H9 (cell line): ENCODE data around the gene RNU6-9. TPM values are rescaled to one million over a fixed set of nuclear protein-coding genes. Genes with fewer than 3 reads are reported as not detected.

Source experiments
- DNase-seq: peaks from one replicate; pipeline ENCODE4 v3.0.0-alpha.2; 2017
- H2AFZ ChIP-seq: one replicate; pipeline ENCODE4 v1.6.1; 2013; ENCODE audit warnings: mild to moderate bottlenecking, low read length, control low read depth, moderate library complexity
- H2AK5ac ChIP-seq: 2 replicates; pipeline ENCODE4 v1.6.1; 2013; ENCODE audit warnings: low read length, control low read depth, mixed read lengths; ENCODE audit not compliant: insufficient read length
- H2BK120ac ChIP-seq: one replicate; pipeline ENCODE4 v1.6.1; 2013; ENCODE audit warnings: low read depth, mild to moderate bottlenecking, low read length, control low read depth, inconsistent platforms; ENCODE audit not compliant: poor library complexity, severe bottlenecking
- H2BK12ac ChIP-seq: 2 replicates; pipeline ENCODE4 v1.6.1; 2013; ENCODE audit warnings: low read length, control low read depth, mixed read lengths, low read depth; ENCODE audit not compliant: insufficient read length
- H2BK15ac ChIP-seq: 2 replicates; pipeline ENCODE4 v1.6.1; 2013; ENCODE audit warnings: low read depth, low read length, control low read depth
- H2BK20ac ChIP-seq: one replicate; pipeline ENCODE4 v1.6.1; 2013; ENCODE audit warnings: low read depth, mild to moderate bottlenecking, low read length, control low read depth, inconsistent platforms; ENCODE audit not compliant: poor library complexity, severe bottlenecking
- H2BK5ac ChIP-seq: 2 replicates; pipeline ENCODE4 v1.6.1; 2013; ENCODE audit warnings: low read length, control low read depth, mixed read lengths; ENCODE audit not compliant: insufficient read length
- H3K14ac ChIP-seq: 2 replicates; pipeline ENCODE4 v1.6.1; 2013; ENCODE audit warnings: low read length, control low read depth; ENCODE audit not compliant: insufficient read depth
- H3K18ac ChIP-seq: 2 replicates; pipeline ENCODE4 v1.6.1; 2013; ENCODE audit warnings: low read depth, mild to moderate bottlenecking, mixed read lengths, low read length, control low read depth; ENCODE audit not compliant: insufficient read length
- H3K23ac ChIP-seq: 2 replicates; pipeline ENCODE4 v1.6.1; 2013; ENCODE audit warnings: low read length, control low read depth, mixed read lengths, low read depth; ENCODE audit not compliant: insufficient read length
- H3K23me2 ChIP-seq: 2 replicates; pipeline ENCODE4 v1.6.1; 2013; ENCODE audit warnings: low read depth, mild to moderate bottlenecking, mixed read lengths, low read length, control low read depth; ENCODE audit not compliant: insufficient read length, poor library complexity, severe bottlenecking
- H3K27ac ChIP-seq: 2 replicates; pipeline ENCODE4 v1.5.1; 2013; ENCODE audit warnings: low read length, control low read depth, mixed read lengths, low read depth; ENCODE audit not compliant: insufficient read length
- H3K27me3 ChIP-seq: 2 replicates; pipeline ENCODE4 v1.6.1; 2013; ENCODE audit warnings: low read length, control low read depth, inconsistent platforms; ENCODE audit not compliant: insufficient read depth
- H3K4ac ChIP-seq: 2 replicates; pipeline ENCODE4 v1.6.1; 2013; ENCODE audit warnings: low read depth, mild to moderate bottlenecking, control low read depth, inconsistent platforms, low read length, moderate library complexity
- H3K4me1 ChIP-seq: 2 replicates; pipeline ENCODE4 v1.6.1; 2013; ENCODE audit warnings: low read length, control low read depth, inconsistent platforms; ENCODE audit not compliant: insufficient read depth
- H3K4me2 ChIP-seq: 2 replicates; pipeline ENCODE4 v1.6.1; 2013; ENCODE audit warnings: low read length, control low read depth, mixed read lengths; ENCODE audit not compliant: insufficient read length, insufficient read depth
- H3K56ac ChIP-seq: 2 replicates; pipeline ENCODE4 v1.6.1; 2013; ENCODE audit warnings: low read depth, mild to moderate bottlenecking, mixed read lengths, low read length, control low read depth; ENCODE audit not compliant: insufficient read length
- H3K79me1 ChIP-seq: 2 replicates; pipeline ENCODE4 v1.6.1; 2013; ENCODE audit warnings: low read depth, mild to moderate bottlenecking, moderate library complexity, low read length, control low read depth, inconsistent platforms; ENCODE audit not compliant: insufficient read depth, poor library complexity, severe bottlenecking
- H3K79me2 ChIP-seq: 2 replicates; pipeline ENCODE4 v1.6.1; 2013; ENCODE audit warnings: low read length, control low read depth, inconsistent platforms; ENCODE audit not compliant: insufficient read depth
- H3K9ac ChIP-seq: 2 replicates; pipeline ENCODE4 v1.6.1; 2013; ENCODE audit warnings: low read length, control low read depth, mixed read lengths; ENCODE audit not compliant: insufficient read length; ENCODE audit errors: extremely low read depth
- H3K9me3 ChIP-seq: one replicate; pipeline ENCODE4 v1.6.1; 2013; ENCODE audit warnings: low read depth, low read length, inconsistent platforms; ENCODE audit not compliant: control insufficient read depth
- H3T11ph ChIP-seq: one replicate; pipeline ENCODE4 v1.6.1; 2013; ENCODE audit warnings: mild to moderate bottlenecking, low read length, control low read depth, inconsistent platforms
- H4K20me1 ChIP-seq: one replicate; pipeline ENCODE4 v1.6.1; 2013; ENCODE audit not compliant: control insufficient read depth, insufficient read length, insufficient read depth
- H4K5ac ChIP-seq: 2 replicates; pipeline ENCODE4 v1.6.1; 2013; ENCODE audit warnings: low read depth, mild to moderate bottlenecking, mixed read lengths, low read length, control low read depth; ENCODE audit not compliant: insufficient read length
- H4K8ac ChIP-seq: replicated peaks from 2 replicates; pipeline ENCODE4 v1.6.1; 2013; ENCODE audit warnings: low read length, control low read depth, mixed read lengths, low read depth; ENCODE audit not compliant: insufficient read length
- H4K91ac ChIP-seq: 2 replicates; pipeline ENCODE4 v1.6.1; 2013; ENCODE audit warnings: low read depth, mild to moderate bottlenecking, moderate library complexity, mixed read lengths, low read length, control low read depth; ENCODE audit not compliant: insufficient read length
- H3K27ac Mint-ChIP-seq, 3 experiments: 2 replicates in 2 of 3; 3 replicates in 1 of 3; pipeline ENCODE4 v1.8.0; 2020 to 2021; ENCODE audit warnings: mixed read lengths in 3 of 3, mild to moderate bottlenecking in 1 of 3, moderate library complexity in 1 of 3
- H3K27me3 Mint-ChIP-seq: 2 replicates; pipeline ENCODE4 v1.8.0; 2021; ENCODE audit warnings: low read depth, mild to moderate bottlenecking, moderate library complexity, mixed read lengths
- H3K36me3 Mint-ChIP-seq, 3 experiments: 2 replicates in 2 of 3; 3 replicates in 1 of 3; pipeline ENCODE4 v1.8.0; 2020 to 2021; ENCODE audit warnings: low read depth in 3 of 3, mixed read lengths in 3 of 3; ENCODE audit not compliant: insufficient read depth in 1 of 3
- H3K4me1 Mint-ChIP-seq, 2 experiments: 2 replicates each; pipeline ENCODE4 v1.8.0; 2020; ENCODE audit warnings: mixed read lengths in 2 of 2
- H3K4me3 Mint-ChIP-seq, 2 experiments: 2 replicates in 1 of 2; 3 replicates in 1 of 2; pipeline ENCODE4 v1.8.0; 2020 to 2021; ENCODE audit warnings: mild to moderate bottlenecking in 2 of 2, mixed read lengths in 2 of 2, moderate library complexity in 1 of 2
- H3K9me3 Mint-ChIP-seq, 2 experiments: 2 replicates in 1 of 2; 3 replicates in 1 of 2; pipeline ENCODE4 v1.8.0; 2020; ENCODE audit warnings: mild to moderate bottlenecking in 2 of 2, mixed read lengths in 2 of 2, moderate library complexity in 1 of 2
- WGBS: extraction: QIAGEN DNeasy Blood & Tissue Kit; methylation state at CpG from one replicate; pipeline ENCODE4 v1.1.7; 2013; ENCODE audit warnings: missing lambda C conversion rate, low lambda C conversion rate, mixed read lengths; ENCODE audit not compliant: insufficient read length; ENCODE audit errors: extremely low coverage; 5-methylcytosine and 5-hydroxymethylcytosine counted together
- long read RNA-seq: library from polyadenylated mRNA; unstranded; transcript quantifications from one replicate; pipeline ENCODE4 v2.0.0, GENCODE V29; 2020
- total RNA-seq: library from RNA; stranded (reverse); gene quantifications from 2 replicates; pipeline ENCODE4 v1.2.1, GENCODE V29; 2021
- TF ChIP-seq, protein P1 (sequence below): fragments of 200-600 bp; sonication (generic); conservative IDR thresholded peaks from 3 replicates; pipeline ENCODE4 v1.8.0; 2021; ENCODE audit warnings: antibody characterized with exemption, mild to moderate bottlenecking

RNU6-9 gene
- total RNA-seq = not detected in 2 replicates
- long read RNA-seq = 0 reads

DNA sequence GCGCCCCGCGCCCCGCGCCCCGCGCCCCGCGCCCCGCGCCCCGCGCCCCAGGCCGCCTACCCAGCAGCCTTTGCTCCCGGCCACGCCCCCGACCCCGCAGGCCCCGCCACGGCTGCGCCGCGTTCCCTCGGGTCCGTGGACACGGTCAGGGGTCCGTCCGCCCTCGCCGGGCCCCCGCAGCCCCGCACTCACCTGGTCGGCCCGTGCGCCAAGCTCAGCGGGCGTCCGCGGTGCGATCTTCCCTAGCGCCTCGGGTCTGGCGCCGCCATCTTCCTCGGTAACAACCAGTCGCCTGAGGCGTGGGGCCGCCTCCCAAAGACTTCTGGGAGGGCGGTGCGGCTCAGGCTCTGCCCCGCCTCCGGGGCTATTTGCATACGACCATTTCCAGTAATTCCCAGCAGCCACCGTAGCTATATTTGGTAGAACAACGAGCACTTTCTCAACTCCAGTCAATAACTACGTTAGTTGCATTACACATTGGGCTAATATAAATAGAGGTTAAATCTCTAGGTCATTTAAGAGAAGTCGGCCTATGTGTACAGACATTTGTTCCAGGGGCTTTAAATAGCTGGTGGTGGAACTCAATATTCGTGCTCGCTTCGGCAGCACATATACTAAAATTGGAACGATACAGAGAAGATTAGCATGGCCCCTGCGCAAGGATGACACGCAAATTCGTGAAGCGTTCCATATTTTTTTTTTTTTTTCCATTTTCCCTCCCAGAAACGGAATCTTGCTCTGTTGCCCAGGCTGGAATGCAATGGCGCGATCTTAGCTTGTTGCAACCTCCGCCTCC, at the start of gene RNU6-9, which contains the start of gene MED16:
RNU6-9 (plus strand) TSS at position 591 of the 796 bp plus-strand sequence.
MED16 (minus strand) TSS at position 294 of the 796 bp plus-strand sequence. CDS start 2,056 bp downstream, outside the sequence.
- H2AK5ac ChIP-seq = no peak within 1 kb of the TSS
- H3K27me3 Mint-ChIP-seq = peaks cover 4% of the 10 kb centered on the region; the same call in 1 of the 2 replicates
- no peak within 1 kb of the TSS for H2BK120ac ChIP-seq
- no peak within 1 kb of the TSS for H4K8ac ChIP-seq
- H2BK5ac ChIP-seq = no peak within 1 kb of the TSS
- no peaks in the 10 kb centered on the region; the same call in 1 of the 2 replicates for H3K79me2 ChIP-seq
- H3K4ac ChIP-seq = no peak within 1 kb of the TSS
- no peak within 1 kb of the TSS for H3K23ac ChIP-seq
- no peak within 1 kb of the TSS for H2BK20ac ChIP-seq
- no peak within 1 kb of the TSS for H3K56ac ChIP-seq
- no peak within 1 kb of the TSS for H3T11ph ChIP-seq
- no peaks in the 10 kb centered on the region for H3K9me3 ChIP-seq
- no peaks in the 10 kb centered on the region for H3K4me1 ChIP-seq
- H3K27ac Mint-ChIP-seq = peak within 1 kb of the TSS; percentile 98 to 100 (median 99)
- H3K36me3 Mint-ChIP-seq = peaks cover 2 to 35% (median 29%) of the 10 kb centered on the region in 3 experiments; a peak in 6 of 7 replicates
- H4K91ac ChIP-seq = no peak within 1 kb of the TSS
- H2BK15ac ChIP-seq = no peak within 1 kb of the TSS
- H3K27ac ChIP-seq = peak within 1 kb of the TSS; percentile 12
- peak within 1 kb of the TSS; percentile 79 to 90 for H3K4me3 Mint-ChIP-seq
- no peaks in the 10 kb centered on the region; a peak in 1 of 5 replicates for H3K9me3 Mint-ChIP-seq
- H4K20me1 ChIP-seq = peaks cover 2% of the 10 kb centered on the region
- no peaks in the 10 kb centered on the region for H3K79me1 ChIP-seq
- WGBS = no CpG with 5 or more reads among the region's 69 CpGs
- TF ChIP-seq, protein P1, sequence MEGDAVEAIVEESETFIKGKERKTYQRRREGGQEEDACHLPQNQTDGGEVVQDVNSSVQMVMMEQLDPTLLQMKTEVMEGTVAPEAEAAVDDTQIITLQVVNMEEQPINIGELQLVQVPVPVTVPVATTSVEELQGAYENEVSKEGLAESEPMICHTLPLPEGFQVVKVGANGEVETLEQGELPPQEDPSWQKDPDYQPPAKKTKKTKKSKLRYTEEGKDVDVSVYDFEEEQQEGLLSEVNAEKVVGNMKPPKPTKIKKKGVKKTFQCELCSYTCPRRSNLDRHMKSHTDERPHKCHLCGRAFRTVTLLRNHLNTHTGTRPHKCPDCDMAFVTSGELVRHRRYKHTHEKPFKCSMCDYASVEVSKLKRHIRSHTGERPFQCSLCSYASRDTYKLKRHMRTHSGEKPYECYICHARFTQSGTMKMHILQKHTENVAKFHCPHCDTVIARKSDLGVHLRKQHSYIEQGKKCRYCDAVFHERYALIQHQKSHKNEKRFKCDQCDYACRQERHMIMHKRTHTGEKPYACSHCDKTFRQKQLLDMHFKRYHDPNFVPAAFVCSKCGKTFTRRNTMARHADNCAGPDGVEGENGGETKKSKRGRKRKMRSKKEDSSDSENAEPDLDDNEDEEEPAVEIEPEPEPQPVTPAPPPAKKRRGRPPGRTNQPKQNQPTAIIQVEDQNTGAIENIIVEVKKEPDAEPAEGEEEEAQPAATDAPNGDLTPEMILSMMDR = no peak
- no peak within 1 kb of the TSS for H4K5ac ChIP-seq
- peaks cover 5 to 6% of the 10 kb centered on the region in 2 experiments for H3K4me1 Mint-ChIP-seq
- H3K27me3 ChIP-seq = no peaks in the 10 kb centered on the region
- H2AFZ ChIP-seq = no peak within 1 kb of the TSS
- H3K4me2 ChIP-seq = peak within 1 kb of the TSS; percentile 56
- peaks cover 4% of the 10 kb centered on the region for H3K23me2 ChIP-seq
- peak within 1 kb of the TSS; percentile 81 for H3K18ac ChIP-seq
- H3K14ac ChIP-seq = peak within 1 kb of the TSS; percentile 96
- peak within 1 kb of the TSS; percentile 71 for H3K9ac ChIP-seq
- peak; percentile 91 for DNase-seq
- no peak within 1 kb of the TSS for H2BK12ac ChIP-seq
